Neutrophil (primary cell): ENCODE measurements around the gene CARD10.

ENCODE experiments used
- H3K27ac ChIP-seq: fragments of 200-600 bp; sonication (generic); 2 replicates; pipeline ENCODE4 v1.5.1; 2016; ENCODE audit warnings: mild to moderate bottlenecking, moderate library complexity
- H3K27me3 ChIP-seq: fragments of 200-600 bp; sonication (generic); 2 replicates; pipeline ENCODE4 v1.6.0; 2016; ENCODE audit warnings: mild to moderate bottlenecking
- H3K36me3 ChIP-seq: fragments of 200-600 bp; sonication (generic); 2 replicates; pipeline ENCODE4 v1.5.1; 2017
- H3K4me1 ChIP-seq, 2 experiments: fragments of 200-600 bp in 1 of 2; sonication (generic) in 1 of 2; 1 replicate in 1 of 2; 2 replicates in 1 of 2; pipeline versions ENCODE4 v1.5.1 to v1.6.1; 2013 to 2016; ENCODE audit warnings: low read depth in 1 of 2, low read length in 1 of 2, mild to moderate bottlenecking in 1 of 2, moderate library complexity in 1 of 2; ENCODE audit not compliant: control insufficient read depth in 1 of 2, insufficient read depth in 1 of 2
- H3K4me3 ChIP-seq, 2 experiments: fragments of 200-600 bp in 1 of 2; sonication (generic) in 1 of 2; 1 replicate in 1 of 2; 2 replicates in 1 of 2; pipeline ENCODE4 v1.5.1; 2013 to 2016; ENCODE audit warnings: low read depth in 1 of 2, low read length in 1 of 2, mild to moderate bottlenecking in 1 of 2, moderate library complexity in 1 of 2
- H3K9me3 ChIP-seq: fragments of 200-600 bp; sonication (generic); 2 replicates; pipeline ENCODE4 v1.5.1; 2016
- CTCF ChIP-seq: fragments of 200-600 bp; sonication (generic); IDR thresholded peaks from 2 replicates; pipeline ENCODE4 v1.5.1; 2016; ENCODE audit warnings: antibody characterized with exemption

CARD10 gene

GRCh38 chr22:37557321-37558001 is 38.2 kb upstream of the CARD10 start:
- Histone ChIP-seq H3K4me3 (no peak overlapping the region), H3K36me3 (no peaks in the 10 kb centered on the region), H3K27ac (no peak overlapping the region), H3K4me1 (peaks cover 15 to 17% of the 10 kb centered on the region in 2 experiments), H3K27me3 (peaks cover 91% of the 10 kb centered on the region), H3K9me3 (no peaks in the 10 kb centered on the region)
- no peak for TF ChIP-seq CTCF

- no peaks in the 10 kb centered on the region for H3K9me3 ChIP-seq
- H3K27me3 ChIP-seq = peaks cover 91% of the 10 kb centered on the region
- no peak for TF ChIP-seq CTCF
- H3K36me3 ChIP-seq = no peaks in the 10 kb centered on the region
- no peak overlapping the region for H3K27ac ChIP-seq
- peaks cover 12 to 14% of the 10 kb centered on the region in 2 experiments for H3K4me1 ChIP-seq
- H3K4me3 ChIP-seq = no peak overlapping the region
Observed at GRCh38 chr22:37556710-37557109, 37.5 kb upstream of the CARD10 start.

- H3K4me1 ChIP-seq = no peaks in the 10 kb centered on the region
Observed at GRCh38 chr22:37555029-37555428, 35.8 kb upstream of the CARD10 start.

GRCh38 chr22:37553725-37554124 is 34.5 kb upstream of the CARD10 start:
- Histone ChIP-seq H3K9me3 (no peaks in the 10 kb centered on the region), H3K27me3 (peaks cover 82% of the 10 kb centered on the region), H3K4me1 (no peaks in the 10 kb centered on the region), H3K36me3 (no peaks in the 10 kb centered on the region), H3K4me3 (no peak overlapping the region), H3K27ac (no peak overlapping the region)
- no peak for TF ChIP-seq CTCF

More at GRCh38 chr22:37555029-37555428, 35.8 kb upstream of the CARD10 start:
- H3K36me3 ChIP-seq = no peaks in the 10 kb centered on the region
- no peak for TF ChIP-seq CTCF
- H3K27ac ChIP-seq = no peak overlapping the region
- H3K4me3 ChIP-seq = no peak overlapping the region
- peaks cover 91% of the 10 kb centered on the region for H3K27me3 ChIP-seq
- H3K9me3 ChIP-seq = no peaks in the 10 kb centered on the region

- H3K27ac ChIP-seq = no peak overlapping the region
- no peaks in the 10 kb centered on the region for H3K36me3 ChIP-seq
- peaks cover 79% of the 10 kb centered on the region for H3K27me3 ChIP-seq
- no peak overlapping the region for H3K4me3 ChIP-seq
- no peak for TF ChIP-seq CTCF
- H3K4me1 ChIP-seq = no peaks in the 10 kb centered on the region
- no peaks in the 10 kb centered on the region for H3K9me3 ChIP-seq
Observed at GRCh38 chr22:37552524-37553163, 33.4 kb upstream of the CARD10 start.
